Kidney (tissue), 14 donors: ENCODE data around the gene PRELID3B. TPM values are rescaled to one million over a fixed set of nuclear protein-coding genes. Genes with fewer than 3 reads are reported as not detected.

ENCODE experiments used
- DNase-seq, 5 donors: peaks; one replicate each; pipeline ENCODE4 v3.0.0-alpha.2; 2013 to 2020
- FAIRE-seq: peaks from 2 replicates; lab custom pipeline; 2012; peaks lifted over from hg19 to GRCh38; lab: Jason Lieb, UNC
- H3K27ac ChIP-seq, 2 donors: one replicate each; pipeline ENCODE4 v1.7.0; 2013; ENCODE audit warnings: low read depth in 2 of 2, low read length in 2 of 2, inconsistent platforms in 1 of 2
- H3K27me3 ChIP-seq: one replicate; pipeline ENCODE4 v1.7.1; 2013; ENCODE audit warnings: low read length, inconsistent platforms; ENCODE audit not compliant: control insufficient read depth, insufficient read depth
- H3K36me3 ChIP-seq, 3 donors: one replicate each; pipeline versions ENCODE4 v1.7.0 to v1.7.1; 2013; ENCODE audit warnings: low read length in 3 of 3, control low read depth in 1 of 3, inconsistent platforms in 1 of 3; ENCODE audit not compliant: insufficient read depth in 3 of 3, control insufficient read depth in 2 of 3
- H3K4me1 ChIP-seq, 3 donors: one replicate each; pipeline versions ENCODE4 v1.7.0 to v1.7.1; 2013; ENCODE audit warnings: low read length in 3 of 3, inconsistent platforms in 1 of 3, low read depth in 1 of 3; ENCODE audit not compliant: control insufficient read depth in 2 of 3, insufficient read depth in 2 of 3
- H3K4me3 ChIP-seq, 3 donors: one replicate each; pipeline versions ENCODE4 v1.7.0 to v1.8.1; 2013; ENCODE audit warnings: low read length in 3 of 3, control low read depth in 1 of 3, inconsistent platforms in 1 of 3
- H3K9ac ChIP-seq, 3 donors: one replicate each; pipeline versions ENCODE4 v1.7.0 to v1.7.1; 2013; ENCODE audit warnings: low read length in 3 of 3, control low read depth in 1 of 3, inconsistent platforms in 1 of 3
- H3K9me3 ChIP-seq, 3 donors: one replicate each; pipeline versions ENCODE4 v1.7.0 to v1.7.1; 2013; ENCODE audit warnings: low read length in 3 of 3, control low read depth in 1 of 3, inconsistent platforms in 1 of 3; ENCODE audit not compliant: control insufficient read depth in 2 of 3, insufficient read depth in 1 of 3
- intact Hi-C: fragments of 100-400 bp; cut with DNase I; formaldehyde crosslinking; loops from one replicate; pipeline ENCODE4 v1.11.1; 2022
- polyA plus RNA-seq: library from polyadenylated mRNA; stranded (reverse); fragments of 350-450 nt; fragmentation: Illumina TruSeq; extraction: RNeasy Lipid Tissue Mini Kit (QIAGEN cat#74804); gene quantifications from one replicate; pipeline ENCODE4 v1.2.3, GENCODE V29; 2014; ENCODE audit warnings: low read depth, low replicate concordance; ENCODE audit not compliant: insufficient read depth
- total RNA-seq: library from RNA; stranded (reverse); fragmentation: NEBNext Ultra II Directional; extraction: Animal tissue kit (Norgen Biotek cat#: 25700); gene quantifications from one replicate; pipeline ENCODE4 v1.2.1, GENCODE V29; 2021
- TF ChIP-seq, protein P1 (sequence below): IDR thresholded peaks from 3 replicates; pipeline ENCODE4 v1.5.1; 2012; ENCODE audit warnings: mild to moderate bottlenecking, moderate library complexity, borderline replicate concordance; ENCODE audit not compliant: insufficient read depth; ENCODE audit errors: extremely low read depth
- donor health status: control.
- donor health status: control.
- donor health status: control.
- donor health status: control.
- donor health status: control.
- donor health status: DM: yes; HTN: yes; CAD: no.
- donor health status: Normal renal cell carcinoma (clear cell type).

Gene PRELID3B
- total and polyA plus RNA-seq, 2 donors from 2014 or later = 26.4 to 38.5 TPM

DNA sequence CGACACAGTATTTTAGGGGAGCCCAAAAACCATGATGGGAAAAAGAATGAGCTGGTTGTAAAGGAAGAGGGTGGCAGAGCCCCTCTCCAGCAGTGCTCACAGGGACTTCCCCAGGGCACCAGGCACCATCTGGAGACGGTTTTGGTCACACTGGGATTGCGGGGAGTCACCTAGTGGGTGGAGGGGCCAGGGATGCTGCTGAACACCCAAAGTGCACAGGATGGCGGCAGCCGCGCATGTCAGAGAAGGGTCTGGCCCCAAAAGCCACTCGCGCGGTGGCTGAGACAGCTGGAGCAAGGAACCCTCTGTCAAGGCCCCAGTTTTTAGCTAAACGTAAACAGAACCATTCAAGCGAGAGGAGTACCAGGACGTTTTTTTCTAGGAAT lies 46.4 kb downstream of the PRELID3B start:
- TF ChIP-seq, protein P1, sequence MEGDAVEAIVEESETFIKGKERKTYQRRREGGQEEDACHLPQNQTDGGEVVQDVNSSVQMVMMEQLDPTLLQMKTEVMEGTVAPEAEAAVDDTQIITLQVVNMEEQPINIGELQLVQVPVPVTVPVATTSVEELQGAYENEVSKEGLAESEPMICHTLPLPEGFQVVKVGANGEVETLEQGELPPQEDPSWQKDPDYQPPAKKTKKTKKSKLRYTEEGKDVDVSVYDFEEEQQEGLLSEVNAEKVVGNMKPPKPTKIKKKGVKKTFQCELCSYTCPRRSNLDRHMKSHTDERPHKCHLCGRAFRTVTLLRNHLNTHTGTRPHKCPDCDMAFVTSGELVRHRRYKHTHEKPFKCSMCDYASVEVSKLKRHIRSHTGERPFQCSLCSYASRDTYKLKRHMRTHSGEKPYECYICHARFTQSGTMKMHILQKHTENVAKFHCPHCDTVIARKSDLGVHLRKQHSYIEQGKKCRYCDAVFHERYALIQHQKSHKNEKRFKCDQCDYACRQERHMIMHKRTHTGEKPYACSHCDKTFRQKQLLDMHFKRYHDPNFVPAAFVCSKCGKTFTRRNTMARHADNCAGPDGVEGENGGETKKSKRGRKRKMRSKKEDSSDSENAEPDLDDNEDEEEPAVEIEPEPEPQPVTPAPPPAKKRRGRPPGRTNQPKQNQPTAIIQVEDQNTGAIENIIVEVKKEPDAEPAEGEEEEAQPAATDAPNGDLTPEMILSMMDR = no peak
- intact Hi-C loops = no loop called here
- H3K4me3 ChIP-seq = no peak overlapping the region
- H3K9me3 ChIP-seq = no peaks in the 10 kb centered on the region
- DNase-seq = peak in 1 of 5 donors; percentile 40
- H3K27ac ChIP-seq = peak overlapping the region; percentile 67 to 85
- peaks cover 0 to 11% (median 10%) of the 10 kb centered on the region in 3 donors for H3K4me1 ChIP-seq
- H3K27me3 ChIP-seq = no peaks in the 10 kb centered on the region
- FAIRE-seq = no peak
- peaks cover 16 to 54% (median 37%) of the 10 kb centered on the region in 3 donors for H3K36me3 ChIP-seq
- no peak overlapping the region for H3K9ac ChIP-seq

DNA sequence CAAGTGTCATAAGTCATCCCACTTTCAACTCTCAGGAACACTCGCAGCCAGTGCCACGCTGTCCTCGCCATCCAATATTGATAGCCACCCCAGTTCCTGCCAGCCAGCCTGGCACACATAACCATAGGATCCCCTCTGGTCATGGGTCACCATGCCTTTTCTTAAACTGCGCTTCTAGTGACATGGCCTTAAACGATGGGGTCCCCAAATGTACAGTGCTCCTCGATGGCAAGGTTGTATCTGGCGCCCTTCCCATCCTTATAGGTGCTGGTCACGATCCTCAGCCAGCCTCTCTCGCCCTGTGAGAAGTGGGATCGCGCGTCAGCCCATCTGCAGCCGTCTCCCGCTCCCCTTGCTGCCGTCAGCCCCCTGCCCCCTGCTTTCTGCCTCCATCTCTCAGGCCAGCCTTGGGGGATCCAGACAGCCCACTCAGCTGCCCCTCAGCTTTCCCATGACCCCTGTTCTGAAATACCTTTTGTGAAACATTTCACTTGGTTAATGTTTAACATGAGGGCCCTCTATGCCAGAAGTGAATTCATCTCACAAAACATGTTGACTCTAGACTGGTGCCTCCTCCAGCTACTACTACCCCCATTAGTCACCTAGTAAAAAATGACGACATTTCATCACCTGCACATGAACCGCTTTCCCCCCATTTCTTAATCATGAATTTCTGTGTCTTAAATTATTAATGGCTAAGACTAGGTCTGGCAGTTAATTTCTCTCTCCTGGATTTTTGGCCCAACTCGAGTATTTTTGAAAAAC lies 46.9 kb downstream of the PRELID3B start:
- peaks cover 0 to 11% (median 10%) of the 10 kb centered on the region in 3 donors for H3K4me1 ChIP-seq
- intact Hi-C loops = no loop called here
- peak in 3 of 5 donors; percentile 56 to 77 (median 60) for DNase-seq
- FAIRE-seq = no peak
- TF ChIP-seq, protein P1 = no peak
- H3K4me3 ChIP-seq = no peak overlapping the region
- peaks cover 16 to 60% (median 42%) of the 10 kb centered on the region in 3 donors for H3K36me3 ChIP-seq
- peak overlapping the region; percentile 72 to 85 for H3K27ac ChIP-seq
- no peak overlapping the region for H3K9ac ChIP-seq
- H3K9me3 ChIP-seq = no peaks in the 10 kb centered on the region
- no peaks in the 10 kb centered on the region for H3K27me3 ChIP-seq

DNA sequence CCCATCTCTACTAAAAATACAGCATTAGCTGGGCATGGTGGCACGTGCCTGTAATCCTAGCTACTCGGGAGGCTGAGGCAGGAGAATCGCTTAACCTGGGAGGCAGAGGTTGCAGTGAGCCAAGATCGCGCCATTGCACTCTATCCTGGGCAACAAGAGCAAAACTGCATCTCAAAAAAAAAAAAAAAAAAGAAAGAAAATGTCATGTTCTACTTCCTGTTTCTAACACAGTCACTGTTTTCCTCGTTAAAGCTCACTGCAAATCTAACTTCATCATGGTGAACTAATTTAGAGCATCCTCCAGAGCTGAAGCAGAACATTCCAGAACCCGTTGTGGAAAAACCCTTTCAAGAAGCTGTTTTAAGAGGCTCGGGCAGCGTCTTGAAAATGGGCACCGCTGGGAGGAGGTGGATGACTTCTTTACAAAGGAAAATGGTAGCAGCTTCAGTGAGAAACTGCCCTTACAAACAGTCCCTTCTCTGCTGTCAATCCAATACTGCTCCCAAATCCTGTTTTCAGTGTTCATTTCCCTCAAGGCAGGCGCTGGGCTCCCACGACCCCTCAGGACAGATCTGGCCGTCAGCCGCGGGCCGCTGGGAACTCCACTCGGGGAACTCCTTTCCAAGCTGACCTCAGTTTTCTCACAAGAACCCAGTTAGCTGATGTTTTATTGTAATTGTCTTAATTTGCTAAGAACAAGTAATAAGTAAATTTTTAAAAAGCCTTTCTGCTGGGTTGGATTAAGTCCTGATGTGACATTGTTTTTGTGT lies 48.0 kb downstream of the PRELID3B start:
- intact Hi-C loops = no loop called here
- H3K36me3 ChIP-seq = peaks cover 16 to 67% (median 45%) of the 10 kb centered on the region in 3 donors
- DNase-seq (no peak), FAIRE-seq (no peak)
- H3K9me3 ChIP-seq = no peaks in the 10 kb centered on the region
- no peak overlapping the region for H3K27ac ChIP-seq
- peaks cover 0 to 11% (median 10%) of the 10 kb centered on the region in 3 donors for H3K4me1 ChIP-seq
- H3K9ac ChIP-seq = no peak overlapping the region
- TF ChIP-seq, protein P1 = no peak
- H3K4me3 ChIP-seq = no peak overlapping the region
- H3K27me3 ChIP-seq = no peaks in the 10 kb centered on the region
